H1 (cell line): ENCODE data around the gene CD300LF. TPM values are rescaled to one million over a fixed set of nuclear protein-coding genes. Genes with fewer than 3 reads are reported as not detected.

Experiments
- CTCF ChIA-PET: fragments of 300-600 bp; sonication (Branson Sonifier 250); formaldehyde crosslinking; loops from one replicate; lab custom pipeline; 2021; ENCODE audit not compliant: partially characterized antibody; lab: Charles Lee
- POLR2A ChIA-PET: fragments of 300-600 bp; sonication (Branson Sonifier 250); formaldehyde crosslinking; loops from one replicate; lab custom pipeline; 2021; ENCODE audit warnings: inconsistent platforms; ENCODE audit not compliant: partially characterized antibody; lab: Charles Lee
- DNase-seq, 2 experiments: peaks; one replicate each; pipeline versions ENCODE4 v3.0.0 to v3.0.0-alpha.2; 2010 to 2022; ENCODE audit warnings: low spot score in 2 of 2, low read depth in 1 of 2, mixed read lengths in 1 of 2
- FAIRE-seq: peaks from 2 replicates; lab custom pipeline; 2011; peaks lifted over from hg19 to GRCh38; lab: Jason Lieb, UNC
- H2AFZ ChIP-seq: 2 replicates; pipeline ENCODE4 v1.8.1; 2012; ENCODE audit warnings: low read length, inconsistent platforms
- H2AK5ac ChIP-seq: 2 replicates; pipeline ENCODE4 v1.6.1; 2013; ENCODE audit warnings: low read depth, low read length
- H2BK120ac ChIP-seq: replicated peaks from 2 replicates; pipeline ENCODE3; 2013; ENCODE audit warnings: low read depth, low read length, inconsistent platforms
- H2BK12ac ChIP-seq: 2 replicates; pipeline ENCODE4 v1.6.1; 2013; ENCODE audit warnings: low read depth, low read length
- H2BK15ac ChIP-seq: 2 replicates; pipeline ENCODE4 v1.6.1; 2013; ENCODE audit warnings: low read length
- H2BK20ac ChIP-seq: 2 replicates; pipeline ENCODE4 v1.6.1; 2013; ENCODE audit warnings: low read length
- H2BK5ac ChIP-seq: 2 replicates; pipeline ENCODE4 v1.6.1; 2013; ENCODE audit warnings: low read depth, low read length
- H3K14ac ChIP-seq: 2 replicates; pipeline ENCODE4 v1.6.1; 2013; ENCODE audit warnings: inconsistent platforms; ENCODE audit not compliant: insufficient read length
- H3K18ac ChIP-seq: 2 replicates; pipeline ENCODE4 v1.6.1; 2013; ENCODE audit warnings: low read length; ENCODE audit errors: extremely low read depth
- H3K23ac ChIP-seq: 2 replicates; pipeline ENCODE4 v1.6.1; 2013; ENCODE audit warnings: inconsistent platforms; ENCODE audit not compliant: insufficient read length
- H3K23me2 ChIP-seq: 2 replicates; pipeline ENCODE4 v1.6.1; 2013; ENCODE audit warnings: low read depth, low read length
- H3K27ac ChIP-seq: 2 replicates; pipeline ENCODE4 v1.6.1; 2011; ENCODE audit warnings: low read depth, low read length, inconsistent platforms
- H3K27me3 ChIP-seq, 4 experiments: replicated peaks in 1 of 4; 1 replicate in 1 of 4; 2 replicates in 3 of 4; pipeline versions ENCODE4 v1.6.1 to v1.8.1; 2011 to 2013; ENCODE audit warnings: low read length in 3 of 4, mild to moderate bottlenecking in 3 of 4, inconsistent platforms in 2 of 4, mixed read lengths in 2 of 4, moderate library complexity in 1 of 4; ENCODE audit not compliant: control insufficient read depth in 3 of 4, insufficient read depth in 3 of 4; ENCODE audit errors: extremely low read depth in 1 of 4
- H3K36me3 ChIP-seq, 4 experiments: 2 replicates each; pipeline versions ENCODE4 v1.6.1 to v1.8.1; 2011 to 2013; ENCODE audit warnings: mild to moderate bottlenecking in 4 of 4, low read length in 3 of 4, moderate library complexity in 2 of 4, control low read depth in 1 of 4, inconsistent platforms in 1 of 4; ENCODE audit not compliant: insufficient read depth in 4 of 4, control insufficient read depth in 2 of 4
- H3K4ac ChIP-seq: replicated peaks from 2 replicates; pipeline ENCODE3; 2013; ENCODE audit warnings: low read length, low read depth, mixed read lengths, inconsistent platforms; ENCODE audit not compliant: insufficient read length
- H3K4me1 ChIP-seq, 4 experiments: replicated peaks in 1 of 4; 1 replicate in 1 of 4; 2 replicates in 3 of 4; pipeline versions ENCODE4 v1.6.1 to v1.8.1; 2011 to 2013; ENCODE audit warnings: low read length in 3 of 4, inconsistent platforms in 2 of 4, mixed read lengths in 1 of 4; ENCODE audit not compliant: insufficient read depth in 4 of 4, control insufficient read depth in 3 of 4
- H3K4me2 ChIP-seq, 2 experiments: 2 replicates each; pipeline versions ENCODE4 v1.6.1 to v1.8.1; 2011 to 2013; ENCODE audit warnings: low read depth in 2 of 2, low read length in 2 of 2, control low read depth in 1 of 2, inconsistent platforms in 1 of 2, mild to moderate bottlenecking in 1 of 2; ENCODE audit not compliant: insufficient read depth in 1 of 2
- H3K4me3 ChIP-seq, 4 experiments: fragments of 200-600, 300-600 bp in 1 of 4; sonication (generic), shearing (Covaris generic), sonication (Bioruptor Twin) in 1 of 4; 2 replicates each; pipeline versions ENCODE4 v1.5.1 to v1.8.1; 2011 to 2016; ENCODE audit warnings: low read length in 4 of 4, low read depth in 3 of 4, control low read depth in 2 of 4, inconsistent platforms in 2 of 4, mild to moderate bottlenecking in 2 of 4, mixed read lengths in 1 of 4, moderate library complexity in 1 of 4; ENCODE audit not compliant: insufficient read depth in 2 of 4; ENCODE audit errors: extremely low read depth in 1 of 4
- H3K56ac ChIP-seq: replicated peaks from 2 replicates; pipeline ENCODE3; 2013; ENCODE audit warnings: low read depth, mild to moderate bottlenecking, mixed read lengths, low read length, inconsistent platforms; ENCODE audit not compliant: insufficient read length
- H3K79me1 ChIP-seq: 2 replicates; pipeline ENCODE4 v1.6.1; 2013; ENCODE audit warnings: low read depth, low read length, control low read depth
- H3K79me2 ChIP-seq, 2 experiments: 2 replicates each; pipeline versions ENCODE4 v1.6.1 to v1.8.1; 2012 to 2013; ENCODE audit warnings: low read length in 2 of 2, mild to moderate bottlenecking in 2 of 2, inconsistent platforms in 1 of 2; ENCODE audit not compliant: insufficient read depth in 2 of 2, control insufficient read depth in 1 of 2
- H3K9ac ChIP-seq, 4 experiments: replicated peaks in 1 of 4; 1 replicate in 1 of 4; 2 replicates in 3 of 4; pipeline versions ENCODE4 v1.6.1 to v1.8.1; 2011 to 2013; ENCODE audit warnings: low read depth in 3 of 4, low read length in 3 of 4, control low read depth in 2 of 4, mild to moderate bottlenecking in 2 of 4, moderate library complexity in 2 of 4, inconsistent platforms in 1 of 4; ENCODE audit errors: extremely low read depth in 1 of 4
- H3K9me3 ChIP-seq, 2 experiments: 2 replicates each; pipeline versions ENCODE4 v1.6.1 to v1.8.1; 2012 to 2013; ENCODE audit warnings: mild to moderate bottlenecking in 2 of 2, moderate library complexity in 2 of 2, control low read depth in 1 of 2, inconsistent platforms in 1 of 2, low read depth in 1 of 2, low read length in 1 of 2, mixed read lengths in 1 of 2; ENCODE audit not compliant: insufficient read depth in 2 of 2
- H4K20me1 ChIP-seq, 2 experiments: replicated peaks in 1 of 2; 2 replicates each; pipeline versions ENCODE3 to v1.8.1; 2011 to 2013; ENCODE audit warnings: inconsistent platforms in 2 of 2, low read length in 2 of 2, mild to moderate bottlenecking in 1 of 2; ENCODE audit not compliant: insufficient read depth in 2 of 2, control insufficient read depth in 1 of 2
- H4K5ac ChIP-seq: 2 replicates; pipeline ENCODE4 v1.6.1; 2013; ENCODE audit warnings: low read length, low read depth, mixed read lengths, inconsistent platforms; ENCODE audit not compliant: insufficient read length
- H4K8ac ChIP-seq: 2 replicates; pipeline ENCODE4 v1.8.0; 2013; ENCODE audit warnings: mild to moderate bottlenecking, moderate library complexity, low read length, inconsistent platforms; ENCODE audit not compliant: insufficient read depth; ENCODE audit errors: extremely low read depth
- H4K91ac ChIP-seq: replicated peaks from 2 replicates; pipeline ENCODE3; 2013; ENCODE audit warnings: low read length, mixed read lengths, inconsistent platforms; ENCODE audit not compliant: insufficient read length
- CBX5 ChIP-seq: fragments of 300-800, 300-1000 bp; sonication (generic); IDR thresholded peaks from 2 replicates; pipeline ENCODE4 v1.7.1; 2016; ENCODE audit warnings: antibody characterized with exemption, low read length, low read depth
- CBX8 ChIP-seq: fragments of 300-800, 300-1000 bp; sonication (generic); IDR thresholded peaks from 2 replicates; pipeline ENCODE4 v1.7.1; 2016; ENCODE audit warnings: low read depth, low read length, borderline replicate concordance
- EP300 ChIP-seq, 2 experiments: IDR thresholded peaks; 1 replicate in 1 of 2; 2 replicates in 1 of 2; pipeline ENCODE4 v1.6.1; 2011 to 2012; ENCODE audit warnings: low read depth in 2 of 2, low read length in 2 of 2, mild to moderate bottlenecking in 2 of 2, borderline replicate concordance in 1 of 2, inconsistent platforms in 1 of 2, moderate library complexity in 1 of 2
- EZH2 ChIP-seq: fragments of 200-600 bp; sonication (generic); IDR thresholded peaks from 2 replicates; pipeline ENCODE4 v1.7.1; 2012; ENCODE audit warnings: low read depth, mild to moderate bottlenecking, moderate library complexity, low read length, inconsistent platforms; ENCODE audit not compliant: severe bottlenecking
- FOSL1 ChIP-seq: IDR thresholded peaks from 2 replicates; pipeline ENCODE4 v1.6.1; 2011; ENCODE audit warnings: mild to moderate bottlenecking, low read depth, low read length, moderate library complexity; ENCODE audit not compliant: insufficient read depth
- HDAC6 ChIP-seq: IDR thresholded peaks from one replicate; pipeline ENCODE4 v1.7.1; 2012; ENCODE audit warnings: low read depth, mild to moderate bottlenecking, inconsistent platforms, low read length, moderate library complexity
- MAFK ChIP-seq: IDR thresholded peaks from 2 replicates; pipeline ENCODE4 v1.6.1; 2012; ENCODE audit warnings: low read depth, mild to moderate bottlenecking, improper control_type of control experiment, low read length
- SP1 ChIP-seq: IDR thresholded peaks from 2 replicates; pipeline ENCODE4 v1.6.1; 2011; ENCODE audit warnings: low read depth, low read length
- SRF ChIP-seq: IDR thresholded peaks from 2 replicates; pipeline ENCODE4 v1.6.1; 2011; ENCODE audit warnings: mild to moderate bottlenecking, low read depth, low read length, moderate library complexity
- TBP ChIP-seq: IDR thresholded peaks from 2 replicates; pipeline ENCODE4 v1.6.1; 2011; ENCODE audit warnings: low read depth, low read length, improper control_type of control experiment
- WGBS, 2 experiments: shearing (Covaris generic) in 1 of 2; methylation state at CpG; one replicate each; pipeline versions ENCODE4 v1.1.6 to v1.1.7; 2013 to 2015; ENCODE audit warnings: low lambda C conversion rate in 2 of 2, mixed read lengths in 2 of 2, inconsistent platforms in 1 of 2, low coverage in 1 of 2, missing lambda C conversion rate in 1 of 2; ENCODE audit not compliant: insufficient replicate concordance in 2 of 2, insufficient coverage in 1 of 2, insufficient read length in 1 of 2; ENCODE audit errors: extremely low coverage in 1 of 2, missing lambda C conversion rate in 1 of 2; 5-methylcytosine and 5-hydroxymethylcytosine counted together
- polyA plus RNA-seq, 7 experiments: library from polyadenylated mRNA; depleted of rRNA in 3 of 7; stranded (reverse) in 5 of 7; unstranded in 2 of 7; fragments of >200 nt in 5 of 7; fragments of 200-250 nt in 2 of 7; gene quantifications; 1 replicate in 5 of 7; 2 replicates in 1 of 7; 4 replicates in 1 of 7; pipeline versions ENCODE4 v1.2.1 to v1.2.3, GENCODE V29; 2011 to 2013; ENCODE audit warnings: missing spikeins in 2 of 7, mixed read lengths in 2 of 7
- total RNA-seq: library from RNA; stranded (reverse); fragmentation: NEBNext Ultra II Directional; extraction: Animal tissue kit (Norgen Biotek cat#: 25700); gene quantifications from 2 replicates; pipeline ENCODE4 v1.2.1, GENCODE V29; 2021
- TF ChIP-seq, protein P1 (sequence below): IDR thresholded peaks from 2 replicates; pipeline ENCODE4 v1.6.1; 2011; ENCODE audit warnings: low read length, improper control_type of control experiment

CD300LF gene
- total and polyA plus RNA-seq, 2 of the 8 experiments (the other 6 are each of a cell fraction or from before 2014, with no cell fraction given): not detected

DNA sequence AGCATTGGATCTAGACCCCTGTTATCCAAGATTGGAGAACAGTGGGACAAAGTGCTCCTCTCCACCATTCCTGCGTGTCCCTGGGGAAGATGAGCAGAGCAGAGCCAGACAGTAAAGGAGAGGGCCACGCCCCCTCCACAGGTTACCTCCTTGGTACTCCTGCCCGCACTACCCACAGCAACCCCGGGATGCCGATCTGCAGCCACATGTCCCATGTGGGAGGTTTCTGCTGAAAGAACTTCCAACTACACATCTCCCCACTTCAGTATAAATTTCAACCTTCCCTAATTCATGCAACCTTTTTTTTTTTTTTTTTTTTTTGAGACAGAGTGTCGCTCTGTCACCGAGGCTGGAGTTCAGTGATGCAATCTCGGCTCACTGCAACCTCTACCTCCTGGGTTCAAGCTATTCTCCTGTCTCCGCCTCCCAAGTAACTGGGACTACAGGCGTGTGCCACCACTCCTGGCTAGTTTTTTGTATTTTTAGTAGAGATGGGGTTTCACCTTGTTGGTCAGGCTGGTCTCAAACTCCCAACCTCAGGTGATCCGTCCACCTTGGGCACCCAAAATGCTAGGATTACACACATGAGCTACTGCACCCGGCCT lies 26.6 kb upstream of the CD300LF start:
- H2BK120ac ChIP-seq: no peak overlapping the region
- ChIA-PET CTCF (interaction anchor here (0.7 to 5.7 kb wide), 13 partner anchors 12 to 1282 kb away, joined by 3 to 81 read pairs (median 11); no protein-coding TSS in a partner anchor), POLR2A (interaction anchor here (0.6 to 4.6 kb wide), 2 partner anchors 10 to 1399 kb away, joined by 4 to 60 read pairs; partner anchors contain the start of gene NHERF1)
- H2BK20ac ChIP-seq: no peak overlapping the region
- H3K4me1 ChIP-seq: peaks cover 5 to 18% (median 11%) of the 10 kb centered on the region in 4 experiments
- H4K8ac ChIP-seq: no peak overlapping the region
- WGBS, 2 experiments: 82% methylated on average over 9 of the region's 12 CpGs; no CpG with 5 or more reads in 1 of the 2 experiments
- H3K79me1 ChIP-seq: no peaks in the 10 kb centered on the region
- H3K4me3 ChIP-seq: no peak overlapping the region
- H3K23me2 ChIP-seq: peaks cover 10% of the 10 kb centered on the region; the same call in 1 of the 2 replicates
- H3K9me3 ChIP-seq: no peaks in the 10 kb centered on the region
- H2AK5ac ChIP-seq: 0 out of 2 replicates have a peak overlapping the region, but pooled peaks have one; percentile 16
- H3K79me2 ChIP-seq: no peaks in the 10 kb centered on the region
- no peak overlapping the region for H2AFZ ChIP-seq
- H3K56ac ChIP-seq: no peak overlapping the region
- H4K5ac ChIP-seq: no peak overlapping the region
- H3K9ac ChIP-seq: no peak overlapping the region
- no peak for DNase-seq
- H3K27ac ChIP-seq: no peak overlapping the region
- no peak overlapping the region for H3K4ac ChIP-seq
- no peaks in the 10 kb centered on the region for H4K20me1 ChIP-seq
- no peak overlapping the region for H3K14ac ChIP-seq
- no peak overlapping the region for H2BK15ac ChIP-seq
- H4K91ac ChIP-seq: no peak overlapping the region
- no peaks in the 10 kb centered on the region for H3K36me3 ChIP-seq
- H2BK5ac ChIP-seq: no peak overlapping the region
- H2BK12ac ChIP-seq: no peak overlapping the region
- FAIRE-seq: no peak
- no peak overlapping the region for H3K23ac ChIP-seq
- H3K18ac ChIP-seq: no peak overlapping the region; the same call in 1 of the 2 replicates
- no peak overlapping the region for H3K4me2 ChIP-seq
- H3K27me3 ChIP-seq: peaks cover 0 to 5% (median 2%) of the 10 kb centered on the region in 4 experiments; a peak in 4 of 7 replicates
- TF ChIP-seq SRF (no peak), EZH2 (no peak), EP300 (IDR thresholded peaks at IDR 0.05; ENCODE audit: borderline replicate concordance in 1 of 2, low read depth in 2 of 2, low read length in 2 of 2) (no peak), CBX5 (no peak), SP1 (no peak), HDAC6 (no peak), MAFK (no peak), FOSL1 (no peak), CBX8 (no peak), TBP (no peak)
- TF ChIP-seq, protein P1, sequence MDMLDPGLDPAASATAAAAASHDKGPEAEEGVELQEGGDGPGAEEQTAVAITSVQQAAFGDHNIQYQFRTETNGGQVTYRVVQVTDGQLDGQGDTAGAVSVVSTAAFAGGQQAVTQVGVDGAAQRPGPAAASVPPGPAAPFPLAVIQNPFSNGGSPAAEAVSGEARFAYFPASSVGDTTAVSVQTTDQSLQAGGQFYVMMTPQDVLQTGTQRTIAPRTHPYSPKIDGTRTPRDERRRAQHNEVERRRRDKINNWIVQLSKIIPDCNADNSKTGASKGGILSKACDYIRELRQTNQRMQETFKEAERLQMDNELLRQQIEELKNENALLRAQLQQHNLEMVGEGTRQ: no peak
